H1 (cell line): ENCODE data around the gene MAP4K1. TPM values are rescaled to one million over a fixed set of nuclear protein-coding genes. Genes with fewer than 3 reads are reported as not detected.
A peak's percentile ranks its signal among the peaks of the same experiment; 100 is the strongest.

ENCODE experiments used
- CHD2 ChIP-seq: IDR thresholded peaks from 2 replicates; pipeline ENCODE4 v1.6.1; 2012; ENCODE audit warnings: low read length, improper control_type of control experiment
- CTCF ChIP-seq, 3 experiments: IDR thresholded peaks; 1 replicate in 2 of 3; 2 replicates in 1 of 3; pipeline versions ENCODE4 v1.5.1 to v1.6.1; 2011; ENCODE audit warnings: low read length in 3 of 3, mild to moderate bottlenecking in 3 of 3, inconsistent platforms in 2 of 3, low read depth in 1 of 3, moderate library complexity in 1 of 3; ENCODE audit not compliant: insufficient read depth in 1 of 3; ENCODE audit errors: control extremely low read depth in 1 of 3
- MAFK ChIP-seq: IDR thresholded peaks from 2 replicates; pipeline ENCODE4 v1.6.1; 2012; ENCODE audit warnings: low read depth, mild to moderate bottlenecking, improper control_type of control experiment, low read length
- RAD21 ChIP-seq, 2 experiments: IDR thresholded peaks in 1 of 2; conservative IDR thresholded peaks in 1 of 2; 2 replicates each; pipeline ENCODE4 v1.6.1; 2011; ENCODE audit warnings: low read depth in 2 of 2, low read length in 2 of 2, improper control_type of control experiment in 1 of 2, inconsistent platforms in 1 of 2, mild to moderate bottlenecking in 1 of 2, moderate library complexity in 1 of 2
- SIRT6 ChIP-seq: IDR thresholded peaks from one replicate; pipeline ENCODE4 v1.7.1; 2012; ENCODE audit warnings: low read length, inconsistent platforms
- TAF1 ChIP-seq: IDR thresholded peaks from 2 replicates; pipeline ENCODE4 v1.6.1; 2011; ENCODE audit warnings: mild to moderate bottlenecking, low read depth, low read length
- polyA plus RNA-seq, 7 experiments: library from polyadenylated mRNA; depleted of rRNA in 3 of 7; stranded (reverse) in 5 of 7; unstranded in 2 of 7; fragments of >200 nt in 5 of 7; fragments of 200-250 nt in 2 of 7; gene quantifications; 1 replicate in 5 of 7; 2 replicates in 1 of 7; 4 replicates in 1 of 7; pipeline versions ENCODE4 v1.2.1 to v1.2.3, GENCODE V29; 2011 to 2013; ENCODE audit warnings: missing spikeins in 2 of 7, mixed read lengths in 2 of 7
- total RNA-seq: library from RNA; stranded (reverse); fragmentation: NEBNext Ultra II Directional; extraction: Animal tissue kit (Norgen Biotek cat#: 25700); gene quantifications from 2 replicates; pipeline ENCODE4 v1.2.1, GENCODE V29; 2021
- TF ChIP-seq, protein P1 (sequence below): IDR thresholded peaks from 2 replicates; pipeline ENCODE4 v1.6.1; 2012; ENCODE audit warnings: inconsistent platforms
- TF ChIP-seq, protein P2 (sequence below): IDR thresholded peaks from 2 replicates; pipeline ENCODE4 v1.6.1; 2012; ENCODE audit warnings: low read length, inconsistent platforms

MAP4K1 gene
- total and polyA plus RNA-seq, 2 of the 8 experiments (the other 6 are each of a cell fraction or from before 2014, with no cell fraction given), result 9.0 to 10.4 TPM

GRCh38 chr19:38556521-38557174, 61.1 kb downstream of the MAP4K1 start (continued):
- TF ChIP-seq CTCF (IDR thresholded peaks at IDR 0.05; ENCODE audit: control extremely low read depth in 1 of 3, insufficient read depth in 1 of 3, low read depth in 1 of 3, low read length in 3 of 3), result peak in 1 of 3 experiments; percentile 34; a peak in 1 of 4 replicates
- peak; percentile 36; the same call in 1 of the 2 replicates for TF ChIP-seq MAFK
- TF ChIP-seq RAD21 (IDR thresholded peaks at IDR 0.05 in 1 of 2, conservative IDR thresholded peaks at IDR 0.05 in 1 of 2; ENCODE audit: low read depth in 2 of 2, low read length in 2 of 2), result 0 out of 4 replicates have a peak, but pooled peaks of 1 of the 2 experiments have one; percentile 10
- no peak for TF ChIP-seq SIRT6
- TF ChIP-seq, protein P1, sequence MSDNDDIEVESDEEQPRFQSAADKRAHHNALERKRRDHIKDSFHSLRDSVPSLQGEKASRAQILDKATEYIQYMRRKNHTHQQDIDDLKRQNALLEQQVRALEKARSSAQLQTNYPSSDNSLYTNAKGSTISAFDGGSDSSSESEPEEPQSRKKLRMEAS, result no peak
- TF ChIP-seq, protein P2, sequence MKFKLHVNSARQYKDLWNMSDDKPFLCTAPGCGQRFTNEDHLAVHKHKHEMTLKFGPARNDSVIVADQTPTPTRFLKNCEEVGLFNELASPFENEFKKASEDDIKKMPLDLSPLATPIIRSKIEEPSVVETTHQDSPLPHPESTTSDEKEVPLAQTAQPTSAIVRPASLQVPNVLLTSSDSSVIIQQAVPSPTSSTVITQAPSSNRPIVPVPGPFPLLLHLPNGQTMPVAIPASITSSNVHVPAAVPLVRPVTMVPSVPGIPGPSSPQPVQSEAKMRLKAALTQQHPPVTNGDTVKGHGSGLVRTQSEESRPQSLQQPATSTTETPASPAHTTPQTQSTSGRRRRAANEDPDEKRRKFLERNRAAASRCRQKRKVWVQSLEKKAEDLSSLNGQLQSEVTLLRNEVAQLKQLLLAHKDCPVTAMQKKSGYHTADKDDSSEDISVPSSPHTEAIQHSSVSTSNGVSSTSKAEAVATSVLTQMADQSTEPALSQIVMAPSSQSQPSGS, result no peak
- TF ChIP-seq CHD2, result no peak
- no peak for TF ChIP-seq TAF1
